ACHN (cell line): ENCODE results near the gene TBC1D22A.
"Not testable (repeated sequence)": the region's sequence is repeated elsewhere in the genome, so short reads cannot be mapped to it uniquely, and the experiment has no call there.

Experiments
- DNase-seq: peaks from one replicate; pipeline ENCODE4 v3.0.0-alpha.2; 2015
- in situ Hi-C: cut with HindIII; loops from 2 replicates; pipeline ENCODE4 v1.10.0; 2017; ENCODE audit warnings: low sequenced_read_pairs, low pct_ligation_motif_present, low pct_unique_long_range_greater_than_20kb

Gene TBC1D22A

GRCh38 chr22:47165338-47166032 is 403.0 kb downstream of the TBC1D22A start:
- in situ Hi-C loops, result no loop called here
- no peak for DNase-seq

GRCh38 chr22:47166033-47166404 is 403.6 kb downstream of the TBC1D22A start:
- no peak for DNase-seq
- in situ Hi-C loops, result no loop called here

- no peak for DNase-seq
- in situ Hi-C loops, result no loop called here
These were observed 404.1 kb downstream of the TBC1D22A start for GRCh38 chr22:47166446-47167016.

GRCh38 chr22:47167056-47167455 is 404.6 kb downstream of the TBC1D22A start:
- no peak for DNase-seq

GRCh38 chr22:47167921-47168320 is 405.5 kb downstream of the TBC1D22A start:
- in situ Hi-C loops, DNase-seq: not testable (repeated sequence)

More at GRCh38 chr22:47167056-47167455, 404.6 kb downstream of the TBC1D22A start:
- in situ Hi-C loops, result no loop called here

GRCh38 chr22:47168441-47168840 is 406.0 kb downstream of the TBC1D22A start:
- DNase-seq, result no peak
- in situ Hi-C loops, result no loop called here

- in situ Hi-C loops, result no loop called here
- DNase-seq, result peak; percentile 3
These were observed 406.7 kb downstream of the TBC1D22A start for GRCh38 chr22:47168900-47169800.

GRCh38 chr22:47169801-47170140 is 407.3 kb downstream of the TBC1D22A start:
- in situ Hi-C loops, result no loop called here
- DNase-seq, result no peak

- DNase-seq, in situ Hi-C loops: not testable (repeated sequence)
These were observed 408.3 kb downstream of the TBC1D22A start for GRCh38 chr22:47170511-47171440.

- DNase-seq, result no peak
- in situ Hi-C loops, result no loop called here
These were observed 409.2 kb downstream of the TBC1D22A start for GRCh38 chr22:47171441-47172221.

- DNase-seq, result no peak
- in situ Hi-C loops, result no loop called here
These were observed 410.5 kb downstream of the TBC1D22A start for GRCh38 chr22:47172771-47173534.

- DNase-seq, result no peak
- in situ Hi-C loops, result no loop called here
These were observed 411.1 kb downstream of the TBC1D22A start for GRCh38 chr22:47173535-47174021.

- in situ Hi-C loops, result no loop called here
These were observed 411.6 kb downstream of the TBC1D22A start for GRCh38 chr22:47174096-47174495.

GRCh38 chr22:47174671-47175112 is 412.2 kb downstream of the TBC1D22A start:
- in situ Hi-C loops, result no loop called here
- DNase-seq, result no peak

More at GRCh38 chr22:47174096-47174495, 411.6 kb downstream of the TBC1D22A start:
- no peak for DNase-seq

- in situ Hi-C loops, result no loop called here
- DNase-seq, result no peak
These were observed 412.9 kb downstream of the TBC1D22A start for GRCh38 chr22:47175151-47176025.

- no peak for DNase-seq
- in situ Hi-C loops, result no loop called here
These were observed 413.6 kb downstream of the TBC1D22A start for GRCh38 chr22:47176026-47176389.
